NCI-H2227 treated with DMSO at 0.1 percent for 48 hours (cell line): ENCODE results near the gene F12.
A peak's percentile ranks its signal among the peaks of the same experiment; 100 is the strongest.

Source experiments
- DNase-seq: peaks from one replicate; lab custom pipeline; 2025; lab: John Stamatoyannopoulos, UW

The F12 gene

DNA sequence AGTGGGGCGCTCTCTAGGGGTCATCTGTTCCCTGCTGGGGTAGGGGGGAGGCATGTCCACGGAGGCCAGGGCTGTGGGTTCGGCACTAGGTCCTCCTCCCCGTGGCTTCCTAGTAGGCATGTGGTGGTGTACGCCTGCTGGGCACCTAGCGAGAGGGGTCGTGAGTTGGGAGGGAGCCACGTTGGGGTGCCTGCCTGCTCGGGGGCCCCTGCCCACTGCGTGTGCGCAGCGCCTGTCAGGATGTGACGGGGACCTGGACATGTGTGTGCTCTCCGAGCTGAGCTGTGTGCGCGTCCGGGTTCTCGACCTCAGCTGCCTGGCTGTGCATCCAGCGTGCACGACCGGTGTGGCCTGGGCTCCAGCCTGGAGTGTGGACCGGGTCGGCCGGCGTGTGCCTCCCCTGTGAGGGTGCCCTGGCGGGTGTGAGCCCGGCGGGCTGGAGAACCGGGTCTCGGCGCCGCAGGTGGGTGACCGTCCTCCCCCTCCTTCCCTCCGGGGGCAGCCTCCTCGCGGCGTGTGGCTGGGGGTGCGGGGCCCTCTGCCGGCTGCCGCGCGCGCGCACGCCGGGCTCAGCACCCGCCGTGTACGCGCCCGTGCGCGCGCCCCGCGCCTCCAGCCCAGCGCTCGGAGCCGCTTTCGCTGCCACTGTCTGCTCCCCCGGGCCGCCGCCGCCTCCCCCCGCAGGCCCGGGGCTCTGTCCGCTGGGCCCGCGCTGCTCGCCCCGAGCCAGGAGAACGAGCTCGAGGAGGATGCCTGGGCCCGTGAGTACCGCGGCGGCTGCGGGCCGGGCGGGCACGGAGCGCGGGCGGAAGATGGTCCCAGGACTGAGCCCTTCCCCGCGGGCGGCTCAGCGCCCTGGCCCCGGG lies 37.1 kb upstream of the F12 start, which contains the start of gene PRR7:
Gene PRR7 (plus strand): TSS at position 615 of the 866 bp plus-strand sequence. CDS start 8,254 bp downstream, outside the sequence.
- peak; percentile 31 for DNase-seq

DNA sequence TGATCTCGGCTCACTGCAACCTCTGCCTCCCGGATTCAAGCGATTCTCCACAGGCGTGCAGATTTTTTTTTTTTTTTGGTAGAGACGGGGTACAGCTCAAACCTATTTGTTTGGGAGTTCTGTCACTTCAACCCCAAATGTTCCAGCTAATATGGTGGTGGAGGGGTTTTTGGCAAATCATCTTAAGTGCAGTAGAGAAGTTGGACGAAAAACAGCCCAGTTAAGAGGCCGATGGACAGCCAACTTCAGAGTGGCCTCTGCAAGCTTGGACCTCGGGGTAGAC lies 36.5 kb upstream of the F12 start:
- DNase-seq, result no peak

- no peak for DNase-seq
Observed at GRCh38 chr5:177445052-177445916, 35.9 kb upstream of the F12 start.

DNA sequence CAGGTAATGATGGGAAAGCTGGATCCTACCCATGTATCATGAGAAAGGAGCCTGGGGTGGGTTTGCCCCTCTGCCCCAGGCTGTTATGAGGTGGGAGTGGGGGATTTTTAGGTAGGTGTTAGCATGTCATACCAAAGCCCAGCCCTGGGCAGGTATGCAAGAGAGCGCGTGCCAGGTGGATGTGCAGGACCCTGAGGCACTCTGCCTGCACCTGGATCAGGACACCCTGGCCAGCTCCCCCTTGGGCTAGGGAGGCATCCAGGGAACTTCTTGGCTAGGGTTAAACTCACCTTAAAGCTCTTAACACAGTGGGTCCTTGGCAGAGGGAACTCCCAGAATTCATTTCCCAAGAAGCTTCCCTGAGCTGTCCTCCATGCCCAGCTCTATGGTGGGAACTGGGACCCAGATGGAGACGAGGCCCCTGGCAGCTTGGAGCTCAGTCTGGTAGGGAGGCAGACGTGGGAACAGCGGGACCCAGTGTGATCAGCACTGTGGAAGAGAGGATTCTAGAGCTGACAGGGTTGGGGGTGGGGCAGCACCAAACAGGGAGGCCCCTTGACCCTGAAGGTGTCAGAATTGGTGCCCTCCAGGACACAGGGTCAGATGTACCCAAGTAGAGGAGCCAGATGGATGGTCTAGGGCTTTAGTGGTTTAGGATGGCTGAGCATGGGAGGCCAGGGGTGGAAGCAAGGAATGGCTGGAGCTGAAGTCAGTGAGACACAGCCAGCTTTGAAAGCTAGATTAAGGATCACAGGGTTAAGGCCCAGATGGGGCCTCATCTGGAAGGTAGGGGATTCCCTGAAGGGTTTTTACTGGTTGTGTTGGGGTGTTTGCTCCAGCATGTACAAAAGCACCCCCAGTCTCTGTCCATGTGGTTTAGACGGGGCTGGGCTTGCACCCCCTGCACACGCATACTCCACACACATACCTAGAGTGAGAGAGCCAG lies 35.0 kb upstream of the F12 start:
- DNase-seq, result no peak

- no peak for DNase-seq
Observed at GRCh38 chr5:177443144-177443983, 34.0 kb upstream of the F12 start.

GRCh38 chr5:177442066-177442826 lies 32.9 kb upstream of the F12 start:
- DNase-seq, result no peak

DNA sequence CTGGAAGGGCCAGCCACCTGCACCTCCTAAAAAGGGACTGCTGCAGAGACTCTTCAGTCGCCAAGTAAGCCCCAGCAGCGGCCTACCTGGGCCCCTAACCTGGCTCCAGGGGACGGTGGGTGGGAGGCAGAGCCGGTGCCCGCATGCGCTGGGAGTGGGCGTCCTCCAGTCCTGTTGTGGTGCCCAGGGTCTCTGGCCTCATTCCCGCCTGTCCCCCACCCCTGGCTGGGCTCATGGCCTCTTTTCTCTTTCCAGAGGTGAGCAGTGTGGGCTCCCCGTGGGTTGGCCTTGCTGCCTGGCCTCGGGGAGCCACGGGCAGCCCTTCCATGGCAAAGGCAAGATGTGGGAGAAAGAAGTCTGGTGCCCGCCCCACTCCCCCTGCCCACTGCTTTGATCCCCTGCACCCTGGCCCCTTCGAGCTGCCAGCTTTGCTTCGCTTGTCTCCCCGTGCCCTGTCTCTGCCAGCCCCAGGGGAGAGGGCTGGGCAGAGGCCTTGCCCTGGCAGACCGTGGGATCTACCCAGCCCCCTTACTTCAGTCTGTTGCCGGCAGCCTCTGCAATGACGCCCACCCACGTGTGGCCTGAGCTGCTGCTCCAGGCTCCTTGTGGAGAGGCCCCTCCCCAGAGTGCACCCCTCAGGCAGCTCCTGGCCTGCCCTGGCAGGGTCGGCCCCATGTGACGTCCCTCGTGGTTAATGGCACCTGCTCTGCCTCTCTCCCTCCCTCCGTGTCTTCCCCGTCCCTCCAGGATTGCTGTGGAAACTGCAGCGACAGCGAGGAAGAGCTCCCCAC lies 31.8 kb upstream of the F12 start:
- no peak for DNase-seq

DNA sequence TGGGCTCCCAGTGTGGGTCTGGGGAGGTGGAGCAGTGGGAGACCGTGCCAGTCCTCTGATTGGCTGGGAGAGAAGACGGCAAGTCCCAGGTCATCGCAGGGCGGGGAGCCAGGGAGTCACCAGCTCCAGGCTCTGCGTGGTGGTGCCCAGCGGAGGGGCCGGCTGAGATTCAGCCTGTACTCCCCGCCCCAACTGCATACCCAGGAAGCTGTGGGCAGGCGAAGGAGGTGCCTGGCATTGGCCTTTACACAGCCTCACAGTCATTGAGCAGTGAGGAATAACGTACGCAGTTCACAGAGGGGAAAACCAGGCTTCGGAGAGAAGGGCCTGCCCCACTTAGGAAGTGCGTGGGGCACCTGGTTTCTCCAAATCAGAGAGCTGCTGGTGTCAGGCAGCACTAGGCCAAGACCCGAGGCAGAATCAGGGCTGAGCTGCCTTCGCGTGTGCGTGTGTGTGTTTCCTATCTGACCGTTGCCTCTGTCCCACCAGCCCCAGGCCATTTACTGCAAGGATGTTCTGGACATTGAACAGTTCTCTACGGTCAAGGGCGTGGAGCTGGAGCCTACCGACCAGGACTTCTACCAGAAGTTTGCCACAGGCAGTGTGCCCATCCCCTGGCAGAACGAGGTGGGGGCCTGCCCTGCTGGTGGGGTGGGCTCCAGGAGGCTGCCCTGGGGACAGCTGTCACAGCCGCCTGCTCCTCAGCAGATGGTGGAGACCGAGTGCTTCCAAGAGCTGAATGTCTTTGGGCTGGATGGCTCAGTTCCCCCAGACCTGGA lies 31.0 kb upstream of the F12 start:
- no peak for DNase-seq

DNA sequence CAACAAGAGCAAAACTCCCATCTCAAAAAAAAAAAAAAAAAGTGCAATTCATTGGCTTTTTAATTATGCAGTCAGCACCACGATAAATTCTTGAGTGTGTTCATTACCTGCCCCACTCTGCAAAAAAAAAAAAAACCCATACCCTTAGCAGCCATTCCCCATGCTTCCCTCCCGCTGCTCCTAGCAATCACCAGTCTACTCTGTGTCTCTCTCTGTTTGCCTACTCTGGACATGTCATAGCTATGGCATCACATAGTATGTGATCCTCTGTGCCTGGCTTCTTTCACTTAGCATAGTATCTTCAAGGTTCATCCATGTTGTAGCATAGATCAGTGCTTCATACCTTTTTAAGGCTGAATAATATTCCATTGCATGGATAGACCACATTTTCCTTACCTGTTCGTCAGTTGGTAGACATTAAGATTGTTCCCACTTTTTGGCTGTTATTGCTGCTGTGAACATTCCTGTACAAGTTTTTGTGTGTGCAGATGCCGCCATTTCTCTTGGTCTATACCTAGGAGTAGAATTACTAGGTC lies 30.2 kb upstream of the F12 start:
- DNase-seq, result no peak

DNA sequence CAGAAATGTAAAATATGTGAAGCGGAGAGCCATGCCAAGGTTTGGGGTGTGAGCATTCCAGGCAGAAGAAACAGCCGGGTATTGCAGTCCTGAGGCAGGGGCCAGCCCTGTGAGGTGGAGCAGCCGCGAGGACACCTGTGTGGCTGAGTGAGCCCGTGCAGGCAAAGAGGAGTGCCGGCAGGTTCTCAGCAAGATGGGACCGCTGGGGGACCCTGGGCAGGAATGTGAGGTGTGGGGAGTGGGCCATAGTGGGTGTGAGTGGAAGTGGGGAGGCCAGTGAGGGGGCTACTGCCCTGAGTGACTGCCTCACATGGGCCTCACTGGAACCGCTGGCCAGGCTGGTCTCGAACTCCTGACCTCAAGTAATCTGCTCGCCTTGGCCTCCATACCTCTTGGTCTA lies 29.1 kb upstream of the F12 start:
- no peak for DNase-seq

- peak; percentile 28 for DNase-seq
Observed at GRCh38 chr5:177437623-177438022, 28.3 kb upstream of the F12 start.

DNA sequence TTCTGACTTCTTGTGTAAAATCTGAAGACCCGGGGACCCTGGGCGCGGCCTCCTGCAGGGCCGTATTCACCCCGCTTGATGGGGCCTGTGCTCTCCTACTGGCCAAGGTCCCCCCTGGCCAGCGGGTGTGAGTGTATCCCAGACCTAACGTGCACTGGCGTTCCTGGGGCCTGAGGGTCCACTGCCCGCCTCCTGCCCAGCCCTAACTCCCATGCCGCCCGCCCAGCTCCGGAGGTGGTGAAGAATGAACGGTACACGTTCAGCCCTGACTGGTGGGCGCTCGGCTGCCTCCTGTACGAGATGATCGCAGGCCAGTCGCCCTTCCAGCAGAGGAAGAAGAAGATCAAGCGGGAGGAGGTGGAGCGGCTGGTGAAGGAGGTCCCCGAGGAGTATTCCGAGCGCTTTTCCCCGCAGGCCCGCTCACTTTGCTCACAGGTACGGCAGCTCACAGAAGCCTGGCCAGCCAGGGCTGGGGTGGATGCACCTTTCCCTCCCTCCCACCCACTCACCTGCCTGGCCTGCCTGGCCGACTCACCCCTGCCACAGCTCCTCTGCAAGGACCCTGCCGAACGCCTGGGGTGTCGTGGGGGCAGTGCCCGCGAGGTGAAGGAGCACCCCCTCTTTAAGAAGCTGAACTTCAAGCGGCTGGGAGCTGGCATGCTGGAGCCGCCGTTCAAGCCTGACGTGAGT lies 26.6 kb upstream of the F12 start:
- no peak for DNase-seq

- DNase-seq, result no peak
Observed at GRCh38 chr5:177434942-177435738, 25.8 kb upstream of the F12 start.

DNA sequence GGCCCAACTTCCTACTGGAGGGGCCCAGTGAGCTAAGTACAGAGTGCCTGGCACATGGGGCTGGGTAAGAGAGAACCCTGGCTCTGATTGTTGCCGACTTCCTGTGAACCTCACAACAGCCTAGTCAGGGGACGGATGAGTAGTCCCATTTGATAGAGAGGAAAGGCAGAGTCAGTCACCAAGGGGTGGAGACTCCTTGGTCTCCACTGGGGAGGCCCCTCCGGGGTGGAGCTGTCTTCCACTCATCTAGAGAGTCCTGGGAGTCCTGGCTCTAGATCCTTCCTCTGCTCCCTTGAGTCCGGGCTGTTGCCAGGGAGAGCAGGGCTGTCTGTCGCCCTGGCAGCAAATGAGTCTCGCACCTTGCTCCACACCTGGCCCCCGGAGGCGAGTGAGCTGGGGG lies 25.1 kb upstream of the F12 start:
- DNase-seq, result no peak

- DNase-seq, result no peak
Observed at GRCh38 chr5:177433658-177434217, 24.4 kb upstream of the F12 start.

GRCh38 chr5:177432839-177433657 lies 23.7 kb upstream of the F12 start:
- DNase-seq, result no peak
